Measurements from ENCODE around the gene GTPBP4.
"Not testable (repeated sequence)": the region's sequence is repeated elsewhere in the genome, so short reads cannot be mapped to it uniquely, and the experiment has no call there.

The GTPBP4 gene

GRCh38 chr10:1056326-1057105 lies 68.3 kb downstream of the GTPBP4 start, which contains the start of gene WDR37:
TSS of gene WDR37 (plus strand) at chr10:1056385. CDS start at chr10:1072156, 15,771 bp downstream.
- peak; percentile 87 for DNase-seq (ENCODE audit: low spot score)

- DNase-seq (ENCODE audit: low spot score): no peak
These were observed 68.9 kb downstream of the GTPBP4 start for GRCh38 chr10:1057106-1057657.

- DNase-seq (ENCODE audit: low spot score): no peak
These were observed 69.8 kb downstream of the GTPBP4 start for GRCh38 chr10:1058017-1058416.

- DNase-seq (ENCODE audit: low spot score): no peak
These were observed 71.7 kb downstream of the GTPBP4 start for GRCh38 chr10:1059902-1060301.

- no peak for DNase-seq (ENCODE audit: low spot score)
These were observed 73.9 kb downstream of the GTPBP4 start for GRCh38 chr10:1061930-1062774.

- DNase-seq (ENCODE audit: low spot score): no peak
These were observed 75.1 kb downstream of the GTPBP4 start for GRCh38 chr10:1063232-1063865.

- no peak for DNase-seq (ENCODE audit: low spot score)
These were observed 76.7 kb downstream of the GTPBP4 start for GRCh38 chr10:1064964-1065247.

GRCh38 chr10:1066734-1067133 lies 78.5 kb downstream of the GTPBP4 start:
- not testable (repeated sequence) for DNase-seq (ENCODE audit: low spot score)

GRCh38 chr10:1068380-1069361 lies 80.4 kb downstream of the GTPBP4 start:
- no peak for DNase-seq (ENCODE audit: low spot score)
